Astrocyte (in vitro differentiated cells and primary cell): ENCODE results near the gene S100A1. TPM values are rescaled to one million over a fixed set of nuclear protein-coding genes. Genes with fewer than 3 reads are reported as not detected.

Source experiments
- DNase-seq: peaks from one replicate; pipeline ENCODE4 v3.0.0-alpha.2; 2010; ENCODE audit warnings: low read depth
- FAIRE-seq: peaks from 2 replicates; lab custom pipeline; 2011; peaks lifted over from hg19 to GRCh38; lab: Jason Lieb, UNC
- H2AFZ ChIP-seq: 2 replicates; pipeline ENCODE4 v1.6.0; 2012; ENCODE audit warnings: low read depth, low read length, inconsistent platforms
- H3K27ac ChIP-seq: 2 replicates; pipeline ENCODE4 v1.5.1; 2011; ENCODE audit warnings: low read depth, low read length, inconsistent platforms
- H3K27me3 ChIP-seq: 2 replicates; pipeline ENCODE4 v1.6.0; 2011; ENCODE audit warnings: low read length, inconsistent platforms; ENCODE audit not compliant: insufficient read depth
- H3K36me3 ChIP-seq: 2 replicates; pipeline ENCODE4 v1.5.1; 2011; ENCODE audit warnings: low read length, inconsistent platforms; ENCODE audit not compliant: insufficient read depth
- H3K4me1 ChIP-seq: 2 replicates; pipeline ENCODE4 v1.5.1; 2011; ENCODE audit warnings: low read length, inconsistent platforms; ENCODE audit not compliant: insufficient read depth
- H3K4me2 ChIP-seq: 2 replicates; pipeline ENCODE4 v1.6.0; 2012; ENCODE audit warnings: low read length, inconsistent platforms
- H3K4me3 ChIP-seq: 2 replicates; pipeline ENCODE4 v1.5.1; 2011; ENCODE audit warnings: low read depth, mild to moderate bottlenecking, low read length, inconsistent platforms; ENCODE audit not compliant: insufficient read depth
- H3K79me2 ChIP-seq: 2 replicates; pipeline ENCODE4 v1.6.0; 2012; ENCODE audit warnings: mild to moderate bottlenecking, low read length, inconsistent platforms; ENCODE audit not compliant: insufficient read depth
- H3K9ac ChIP-seq: 2 replicates; pipeline ENCODE4 v1.6.0; 2012; ENCODE audit warnings: mild to moderate bottlenecking, low read length, inconsistent platforms
- H3K9me3 ChIP-seq: 2 replicates; pipeline ENCODE4 v1.5.1; 2012; ENCODE audit warnings: low read depth, mild to moderate bottlenecking, low read length, inconsistent platforms; ENCODE audit not compliant: insufficient read depth
- H4K20me1 ChIP-seq: 2 replicates; pipeline ENCODE4 v1.6.0; 2012; ENCODE audit warnings: low read length, inconsistent platforms; ENCODE audit not compliant: insufficient read depth
- H3K27ac Mint-ChIP-seq: one replicate; pipeline ENCODE4 v1.8.0; 2021; ENCODE audit warnings: mild to moderate bottlenecking, mixed read lengths; ENCODE audit not compliant: unreplicated experiment
- H3K27me3 Mint-ChIP-seq: one replicate; pipeline ENCODE4 v1.8.0; 2021; ENCODE audit warnings: low read depth, mixed read lengths; ENCODE audit not compliant: unreplicated experiment
- H3K36me3 Mint-ChIP-seq: one replicate; pipeline ENCODE4 v1.8.0; 2021; ENCODE audit warnings: low read depth, mixed read lengths; ENCODE audit not compliant: unreplicated experiment
- H3K4me1 Mint-ChIP-seq: one replicate; pipeline ENCODE4 v1.8.0; 2021; ENCODE audit warnings: low read depth, mixed read lengths; ENCODE audit not compliant: unreplicated experiment
- H3K4me3 Mint-ChIP-seq: one replicate; pipeline ENCODE4 v1.8.0; 2021; ENCODE audit warnings: mild to moderate bottlenecking, moderate library complexity, mixed read lengths; ENCODE audit not compliant: unreplicated experiment
- H3K9me3 Mint-ChIP-seq: one replicate; pipeline ENCODE4 v1.8.0; 2021; ENCODE audit warnings: mild to moderate bottlenecking, mixed read lengths; ENCODE audit not compliant: unreplicated experiment
- EZH2 ChIP-seq: IDR thresholded peaks from 2 replicates; pipeline ENCODE4 v1.6.1; 2012; ENCODE audit warnings: mild to moderate bottlenecking, low read length, inconsistent platforms; ENCODE audit not compliant: insufficient read depth
- total RNA-seq: library from RNA; stranded (reverse); gene quantifications from 2 replicates; pipeline ENCODE4 v1.2.1, GENCODE V29; 2021
- TF ChIP-seq, protein P1 (sequence below): IDR thresholded peaks from 2 replicates; pipeline ENCODE4 v1.5.1; 2011; ENCODE audit warnings: low read depth, mild to moderate bottlenecking, inconsistent platforms, low read length, moderate library complexity; ENCODE audit not compliant: insufficient read depth

Gene S100A1
- total RNA-seq, 1 donor from 2014 or later, result 1.7 TPM

DNA sequence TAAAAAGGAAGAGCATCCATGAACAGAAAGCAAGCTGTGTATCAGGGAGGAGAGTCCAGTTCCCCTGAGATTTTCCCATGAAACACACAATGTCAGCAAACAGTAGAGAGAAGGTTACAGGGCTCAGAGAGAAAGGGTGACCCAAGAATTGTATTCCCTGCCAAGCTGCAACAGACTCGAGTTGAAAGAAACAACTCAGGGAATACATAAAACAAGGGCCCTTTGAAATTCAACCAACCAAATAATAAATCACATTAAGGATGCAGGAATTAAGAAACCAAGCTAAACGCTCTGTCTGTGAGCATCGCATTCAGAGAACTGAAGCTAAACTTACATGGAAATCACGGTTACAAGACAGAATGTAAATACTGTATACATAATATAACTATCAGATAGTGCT lies 35.5 kb upstream of the S100A1 start:
- H3K9me3 ChIP-seq, result no peaks in the 10 kb centered on the region
- H3K4me1 ChIP-seq, result peaks cover 6% of the 10 kb centered on the region
- H4K20me1 ChIP-seq, result no peaks in the 10 kb centered on the region
- H2AFZ ChIP-seq, result no peak overlapping the region
- Mint-ChIP-seq H3K4me3 (no peak overlapping the region), H3K27ac (no peak overlapping the region), H3K36me3 (no peaks in the 10 kb centered on the region), H3K9me3 (peaks cover 2% of the 10 kb centered on the region), H3K4me1 (peaks cover 3% of the 10 kb centered on the region), H3K27me3 (no peaks in the 10 kb centered on the region)
- H3K9ac ChIP-seq, result peak overlapping the region; percentile 33
- H3K36me3 ChIP-seq, result no peaks in the 10 kb centered on the region
- no peaks in the 10 kb centered on the region for H3K79me2 ChIP-seq
- FAIRE-seq (no peak), DNase-seq (no peak)
- TF ChIP-seq, protein P1, sequence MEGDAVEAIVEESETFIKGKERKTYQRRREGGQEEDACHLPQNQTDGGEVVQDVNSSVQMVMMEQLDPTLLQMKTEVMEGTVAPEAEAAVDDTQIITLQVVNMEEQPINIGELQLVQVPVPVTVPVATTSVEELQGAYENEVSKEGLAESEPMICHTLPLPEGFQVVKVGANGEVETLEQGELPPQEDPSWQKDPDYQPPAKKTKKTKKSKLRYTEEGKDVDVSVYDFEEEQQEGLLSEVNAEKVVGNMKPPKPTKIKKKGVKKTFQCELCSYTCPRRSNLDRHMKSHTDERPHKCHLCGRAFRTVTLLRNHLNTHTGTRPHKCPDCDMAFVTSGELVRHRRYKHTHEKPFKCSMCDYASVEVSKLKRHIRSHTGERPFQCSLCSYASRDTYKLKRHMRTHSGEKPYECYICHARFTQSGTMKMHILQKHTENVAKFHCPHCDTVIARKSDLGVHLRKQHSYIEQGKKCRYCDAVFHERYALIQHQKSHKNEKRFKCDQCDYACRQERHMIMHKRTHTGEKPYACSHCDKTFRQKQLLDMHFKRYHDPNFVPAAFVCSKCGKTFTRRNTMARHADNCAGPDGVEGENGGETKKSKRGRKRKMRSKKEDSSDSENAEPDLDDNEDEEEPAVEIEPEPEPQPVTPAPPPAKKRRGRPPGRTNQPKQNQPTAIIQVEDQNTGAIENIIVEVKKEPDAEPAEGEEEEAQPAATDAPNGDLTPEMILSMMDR, result no peak
- TF ChIP-seq EZH2, result no peak
- H3K27ac ChIP-seq, result no peak overlapping the region
- no peaks in the 10 kb centered on the region for H3K27me3 ChIP-seq
- no peak overlapping the region for H3K4me3 ChIP-seq
- peak overlapping the region; percentile 9 for H3K4me2 ChIP-seq

DNA sequence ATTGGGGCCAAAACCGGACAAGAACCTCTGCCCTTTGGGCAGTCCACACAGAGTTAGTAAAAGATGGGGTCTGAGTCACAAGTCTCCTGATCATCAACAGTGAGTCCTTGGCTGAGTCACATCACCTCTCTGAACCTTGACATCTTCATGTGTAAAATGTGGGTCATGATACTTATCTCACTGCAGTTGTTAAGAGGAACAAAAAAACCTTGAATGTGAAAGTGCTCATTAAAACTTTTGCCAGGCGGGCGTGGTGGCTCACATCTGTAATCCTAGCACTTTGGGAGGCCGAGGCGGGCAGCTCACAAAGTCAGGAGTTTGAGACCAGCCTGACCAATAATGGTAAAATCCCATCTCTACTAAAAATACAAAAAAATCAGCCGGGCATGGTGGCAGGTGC lies 31.0 kb upstream of the S100A1 start:
- no peak overlapping the region for H2AFZ ChIP-seq
- peaks cover 20% of the 10 kb centered on the region for H3K4me1 ChIP-seq
- H3K9ac ChIP-seq, result no peak overlapping the region
- H3K27ac ChIP-seq, result no peak overlapping the region
- no peaks in the 10 kb centered on the region for H3K36me3 ChIP-seq
- peaks cover 8% of the 10 kb centered on the region for H3K4me1 Mint-ChIP-seq
- no peaks in the 10 kb centered on the region for H3K27me3 Mint-ChIP-seq
- peak overlapping the region; percentile 67 for H3K27ac Mint-ChIP-seq
- no peaks in the 10 kb centered on the region for H3K9me3 ChIP-seq
- H3K36me3 Mint-ChIP-seq, result no peaks in the 10 kb centered on the region
- no peak overlapping the region for H3K4me2 ChIP-seq
- no peaks in the 10 kb centered on the region for H3K27me3 ChIP-seq
- DNase-seq (peak; percentile 59), FAIRE-seq (no peak)
- H3K4me3 Mint-ChIP-seq, result no peak overlapping the region
- H3K9me3 Mint-ChIP-seq, result peaks cover 2% of the 10 kb centered on the region
- no peak overlapping the region for H3K4me3 ChIP-seq
- no peaks in the 10 kb centered on the region for H4K20me1 ChIP-seq
- TF ChIP-seq, protein P1, result no peak
- no peak for TF ChIP-seq EZH2
- no peaks in the 10 kb centered on the region for H3K79me2 ChIP-seq

GRCh38 chr1:153598309-153599172 lies 29.7 kb upstream of the S100A1 start:
- Histone ChIP-seq H3K27ac (peak overlapping the region; percentile 41), H3K36me3 (no peaks in the 10 kb centered on the region), H3K4me1 (peaks cover 20% of the 10 kb centered on the region), H3K79me2 (no peaks in the 10 kb centered on the region), H3K4me2 (peak overlapping the region; percentile 54), H4K20me1 (no peaks in the 10 kb centered on the region), H3K27me3 (no peaks in the 10 kb centered on the region), H3K9me3 (no peaks in the 10 kb centered on the region), H3K9ac (peak overlapping the region; percentile 38), H2AFZ (no peak overlapping the region), H3K4me3 (peak overlapping the region; percentile 12)
- Mint-ChIP-seq H3K4me1 (peaks cover 8% of the 10 kb centered on the region), H3K27ac (peak overlapping the region; percentile 45), H3K4me3 (no peak overlapping the region), H3K36me3 (no peaks in the 10 kb centered on the region), H3K9me3 (peaks cover 2% of the 10 kb centered on the region), H3K27me3 (no peaks in the 10 kb centered on the region)
- no peak for FAIRE-seq
- DNase-seq, result peak; percentile 58
- no peak for TF ChIP-seq EZH2
- TF ChIP-seq, protein P1, result no peak
